HG03521 (cell line): Measurements from ENCODE around the gene PIP4K2B.

Experiments used
- ATAC-seq: cut with Tn5 transposase; IDR thresholded peaks from one replicate; pipeline ENCODE4 v1.9.1; 2021; ENCODE audit warnings: mild to moderate bottlenecking, moderate library complexity; ENCODE audit not compliant: unreplicated experiment

PIP4K2B gene

GRCh38 chr17:38779965-38780752 is 19.2 kb downstream of the PIP4K2B start:
- ATAC-seq, result no peak

- ATAC-seq, result no peak
These were observed 21.6 kb downstream of the PIP4K2B start for GRCh38 chr17:38777641-38778250.

- no peak for ATAC-seq
These were observed 26.1 kb downstream of the PIP4K2B start for GRCh38 chr17:38773258-38773657.

GRCh38 chr17:38768417-38768816 is 30.9 kb downstream of the PIP4K2B start:
- no peak for ATAC-seq

GRCh38 chr17:38766341-38766740 is 33.0 kb downstream of the PIP4K2B start:
- ATAC-seq, result no peak

- ATAC-seq, result no peak
These were observed 37.1 kb downstream of the PIP4K2B start for GRCh38 chr17:38762231-38762630.

- no peak for ATAC-seq
These were observed 37.7 kb downstream of the PIP4K2B start for GRCh38 chr17:38761612-38762011.

GRCh38 chr17:38753071-38753506 is 46.3 kb downstream of the PIP4K2B start:
- no peak for ATAC-seq

- ATAC-seq, result peak; percentile 83
These were observed 46.9 kb downstream of the PIP4K2B start, which contains the start of gene PSMB3 for GRCh38 chr17:38752308-38753070. Gene PSMB3, plus strand, starts transcription at chr17:38752741. Its CDS starts 86 bp downstream, at chr17:38752827.

- peak; percentile 26 for ATAC-seq
These were observed 47.5 kb downstream of the PIP4K2B start for GRCh38 chr17:38751808-38752307.

- no peak for ATAC-seq
These were observed 48.1 kb downstream of the PIP4K2B start for GRCh38 chr17:38751144-38751807.

GRCh38 chr17:38750312-38751121 is 48.8 kb downstream of the PIP4K2B start:
- ATAC-seq, result no peak

- ATAC-seq, result no peak
These were observed 49.4 kb downstream of the PIP4K2B start for GRCh38 chr17:38750044-38750311.

GRCh38 chr17:38749223-38750043 is 49.9 kb downstream of the PIP4K2B start:
- no peak for ATAC-seq

- no peak for ATAC-seq
These were observed 50.5 kb downstream of the PIP4K2B start for GRCh38 chr17:38748892-38749222.

GRCh38 chr17:38748149-38748891 is 51.0 kb downstream of the PIP4K2B start, which contains the start of gene PCGF2:
Gene PCGF2, minus strand, starts transcription at chr17:38748336. Its CDS starts 7,934 bp downstream, at chr17:38740402.
- ATAC-seq, result no peak

- no peak for ATAC-seq
These were observed 51.8 kb downstream of the PIP4K2B start for GRCh38 chr17:38747463-38748148.

GRCh38 chr17:38746849-38747462 is 52.4 kb downstream of the PIP4K2B start:
- ATAC-seq, result no peak
